GM12878 (cell line): ENCODE data around the gene CSNK1G1. TPM values are rescaled to one million over a fixed set of nuclear protein-coding genes. Genes with fewer than 3 reads are reported as not detected.

Experiments used
- ATAC-seq: fragments of 200-7000 bp; cut with Tn5 transposase; 3 replicates; pipeline ENCODE4 v1.9.1; 2020; ENCODE audit warnings: mild to moderate bottlenecking, moderate library complexity
- BruUV-seq: library from RNA; stranded (reverse); fragments of 400-500 nt; replicated peaks from 2 replicates; lab custom pipeline; 2021; lab: Mats Ljungman, UMichigan
- CTCF ChIA-PET: fragments of 300-600 bp; sonication (Branson Sonifier 250); formaldehyde crosslinking; extraction: SDS; loops from one replicate; lab custom pipeline; 2021; ENCODE audit warnings: inconsistent platforms; lab: Yijun Ruan, JAX
- POLR2A ChIA-PET: fragments of 350-600 bp; formaldehyde crosslinking; extraction: SDS; loops from one replicate; lab custom pipeline; 2021; ENCODE audit warnings: inconsistent platforms; lab: Charles Lee
- RAD21 ChIA-PET: fragments of 300-600 bp; sonication (Branson Sonifier 250); formaldehyde crosslinking; loops from one replicate; lab custom pipeline; 2023; ENCODE audit warnings: antibody characterized with exemption; ENCODE audit not compliant: unreplicated experiment; lab: Charles Lee
- SMC1A ChIA-PET: fragments of 300-600 bp; sonication (Branson Sonifier 250); formaldehyde crosslinking; loops from one replicate; lab custom pipeline; 2023; ENCODE audit not compliant: unreplicated experiment, uncharacterized antibody; lab: Charles Lee
- DNase-seq: peaks from one replicate; pipeline ENCODE4 v3.0.0-alpha.2; 2011; ENCODE audit warnings: low read depth, low spot score
- FAIRE-seq: peaks from 3 replicates; lab custom pipeline; 2011; peaks lifted over from hg19 to GRCh38; lab: Jason Lieb, UNC
- H2AFZ ChIP-seq: 2 replicates; pipeline ENCODE4 v1.6.0; 2011; ENCODE audit warnings: low read depth, low read length, control low read depth; ENCODE audit not compliant: control insufficient read depth
- H3K27ac ChIP-seq: 2 replicates; pipeline ENCODE4 v1.5.1; 2011; ENCODE audit warnings: control low read depth; ENCODE audit not compliant: control insufficient read depth, insufficient read depth
- H3K27me3 ChIP-seq, 2 experiments: replicated peaks in 1 of 2; 2 replicates each; pipeline versions ENCODE4 v1.6.0 to v1.6.1; 2011; ENCODE audit warnings: low read length in 1 of 2; ENCODE audit not compliant: control insufficient read depth in 2 of 2, insufficient read depth in 2 of 2
- H3K36me3 ChIP-seq, 2 experiments: 2 replicates each; pipeline ENCODE4 v1.5.1; 2011; ENCODE audit warnings: low read length in 1 of 2; ENCODE audit not compliant: control insufficient read depth in 2 of 2, insufficient read depth in 2 of 2
- H3K4me1 ChIP-seq: 2 replicates; pipeline ENCODE4 v1.6.1; 2011; ENCODE audit warnings: mild to moderate bottlenecking, low read length, moderate library complexity, mixed read lengths; ENCODE audit not compliant: control insufficient read depth, insufficient read depth
- H3K4me2 ChIP-seq: 2 replicates; pipeline ENCODE4 v1.6.0; 2011; ENCODE audit warnings: control low read depth; ENCODE audit not compliant: control insufficient read depth, insufficient read depth
- H3K4me3 ChIP-seq: fragments of 200-600 bp; sonication (generic); 2 replicates; pipeline ENCODE4 v1.5.1; 2016
- H3K79me2 ChIP-seq: 2 replicates; pipeline ENCODE4 v1.6.0; 2011; ENCODE audit warnings: low read length; ENCODE audit not compliant: control insufficient read depth, insufficient read depth
- H3K9ac ChIP-seq: 2 replicates; pipeline ENCODE4 v1.8.0; 2011; ENCODE audit warnings: low read length, control low read depth, mixed read lengths; ENCODE audit not compliant: control insufficient read depth, insufficient read depth
- H3K9me3 ChIP-seq: replicated peaks from 3 replicates; pipeline ENCODE4 v1.5.1; 2011; ENCODE audit warnings: mild to moderate bottlenecking, low read length; ENCODE audit not compliant: control insufficient read depth, insufficient read depth
- H4K20me1 ChIP-seq: 2 replicates; pipeline ENCODE4 v1.6.0; 2011; ENCODE audit not compliant: control insufficient read depth, insufficient read depth
- CBX3 ChIP-seq: fragments of 200-600 bp; sonication (generic); IDR thresholded peaks from 2 replicates; pipeline ENCODE4 v1.6.1; 2016; ENCODE audit warnings: low read depth, borderline replicate concordance
- LARP7 ChIP-seq: fragments of 450-650 bp; IDR thresholded peaks from 2 replicates; pipeline ENCODE4 v1.6.1; 2017; ENCODE audit warnings: mild to moderate bottlenecking
- POLR2AphosphoS2 ChIP-seq: IDR thresholded peaks from 2 replicates; pipeline ENCODE4 v1.6.1; 2011; ENCODE audit warnings: low read depth, mild to moderate bottlenecking, low read length, improper control_type of control experiment, moderate library complexity
- SMARCA5 ChIP-seq: fragments of 450-650 bp; IDR thresholded peaks from 2 replicates; pipeline ENCODE4 v1.6.1; 2017; ENCODE audit warnings: mild to moderate bottlenecking
- SPI1 ChIP-seq: IDR thresholded peaks from 2 replicates; pipeline ENCODE4 v1.6.1; 2011; ENCODE audit warnings: low read depth, mild to moderate bottlenecking, low read length, moderate library complexity, borderline replicate concordance; ENCODE audit not compliant: insufficient read depth
- SREBF2 ChIP-seq: IDR thresholded peaks from 2 replicates; pipeline ENCODE4 v1.6.1; 2012; ENCODE audit warnings: mild to moderate bottlenecking, low read length
- STAT3 ChIP-seq: IDR thresholded peaks from 2 replicates; pipeline ENCODE4 v1.6.1; 2011; ENCODE audit warnings: low read depth, low read length, improper control_type of control experiment
- TCF7 ChIP-seq: IDR thresholded peaks from 2 replicates; pipeline ENCODE4 v1.6.1; 2014; ENCODE audit warnings: antibody characterized with exemption, borderline replicate concordance
- WGBS: methylation state at CpG from one replicate; pipeline ENCODE4 v1.1.6; 2016; ENCODE audit warnings: low lambda C conversion rate; ENCODE audit not compliant: insufficient replicate concordance, insufficient coverage; ENCODE audit errors: missing lambda C conversion rate; 5-methylcytosine and 5-hydroxymethylcytosine counted together
- in situ Hi-C: fragments of 300-500 bp; cut with MboI; formaldehyde crosslinking; loops from 9 replicates; pipeline ENCODE4 v1.14.3; 2018; ENCODE audit warnings: mixed read lengths
- intact Hi-C: fragments of 100-400 bp; cut with micrococcal nuclease; formaldehyde crosslinking; loops from one replicate; pipeline ENCODE4 v1.14.2; 2022; ENCODE audit not compliant: unreplicated experiment
- polyA plus RNA-seq, 11 experiments: library from polyadenylated mRNA; depleted of rRNA in 4 of 11; unstranded in 6 of 11; stranded (reverse) in 5 of 11; fragments of >200 nt; fragmentation: Nextera tagmentation in 4 of 11; fragmentation: Illumina TruSeq in 1 of 11; extraction: Ambion mirVana in 4 of 11; extraction: Trizol in 1 of 11; gene quantifications; 1 replicate in 1 of 11; 2 replicates in 10 of 11; pipeline versions ENCODE4 v1.2.1 to v1.2.3, GENCODE V29; 2011 to 2016; ENCODE audit warnings: inconsistent platforms in 2 of 11, missing spikeins in 2 of 11, low read depth in 1 of 11
- total RNA-seq, 4 experiments: library from RNA; depleted of rRNA in 3 of 4; stranded (reverse); fragments of >200 nt in 3 of 4; fragmentation: Illumina TruSeq in 1 of 4; extraction: Trizol in 1 of 4; gene quantifications; 2 replicates each; pipeline versions ENCODE4 v1.2.1 to v1.2.3, GENCODE V29; 2013 to 2021
- TF ChIP-seq, protein P1 (sequence below): fragments of 450-650 bp; IDR thresholded peaks from 2 replicates; pipeline ENCODE4 v1.6.1; 2016; ENCODE audit warnings: mild to moderate bottlenecking, moderate library complexity, borderline replicate concordance
- TF ChIP-seq, protein P2 (sequence below): fragments of 450-650 bp; IDR thresholded peaks from 2 replicates; pipeline ENCODE4 v1.6.1; 2017; ENCODE audit warnings: antibody characterized with exemption, mild to moderate bottlenecking, moderate library complexity
- TF ChIP-seq, protein P3 (sequence below): IDR thresholded peaks from 2 replicates; pipeline ENCODE4 v1.6.1; 2012; ENCODE audit warnings: low read depth, low read length, improper control_type of control experiment

The CSNK1G1 gene
- total and polyA plus RNA-seq, 10 of the 15 experiments (the other 5 are each of a cell fraction or from before 2014, with no cell fraction given) = 6.1 to 23.4 (median 15.3) TPM

DNA sequence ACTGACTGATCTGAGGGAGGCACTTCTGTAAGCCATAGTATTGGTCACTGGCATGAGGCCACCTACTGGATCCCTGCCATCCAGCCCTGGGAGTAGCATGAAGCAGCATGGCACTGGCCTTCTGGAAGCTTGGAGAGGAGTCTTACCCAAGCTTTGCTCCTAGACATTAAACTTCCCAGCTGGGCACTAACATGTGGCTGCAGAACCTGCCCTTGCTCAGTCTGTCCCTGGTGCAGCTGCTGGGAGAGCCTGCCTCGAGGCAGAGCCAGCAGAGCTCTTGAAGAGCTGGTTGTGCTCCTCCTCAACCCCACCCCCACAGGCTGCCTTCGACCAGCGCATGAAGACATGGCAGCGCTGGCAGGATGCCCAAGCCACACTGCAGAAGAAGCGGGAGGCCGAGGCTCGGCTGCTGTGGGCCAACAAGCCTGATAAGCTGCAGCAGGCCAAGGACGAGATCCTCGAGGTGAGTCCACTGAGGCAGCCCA is 221.6 kb downstream of the CSNK1G1 start (continued):
- TF ChIP-seq, protein P1, sequence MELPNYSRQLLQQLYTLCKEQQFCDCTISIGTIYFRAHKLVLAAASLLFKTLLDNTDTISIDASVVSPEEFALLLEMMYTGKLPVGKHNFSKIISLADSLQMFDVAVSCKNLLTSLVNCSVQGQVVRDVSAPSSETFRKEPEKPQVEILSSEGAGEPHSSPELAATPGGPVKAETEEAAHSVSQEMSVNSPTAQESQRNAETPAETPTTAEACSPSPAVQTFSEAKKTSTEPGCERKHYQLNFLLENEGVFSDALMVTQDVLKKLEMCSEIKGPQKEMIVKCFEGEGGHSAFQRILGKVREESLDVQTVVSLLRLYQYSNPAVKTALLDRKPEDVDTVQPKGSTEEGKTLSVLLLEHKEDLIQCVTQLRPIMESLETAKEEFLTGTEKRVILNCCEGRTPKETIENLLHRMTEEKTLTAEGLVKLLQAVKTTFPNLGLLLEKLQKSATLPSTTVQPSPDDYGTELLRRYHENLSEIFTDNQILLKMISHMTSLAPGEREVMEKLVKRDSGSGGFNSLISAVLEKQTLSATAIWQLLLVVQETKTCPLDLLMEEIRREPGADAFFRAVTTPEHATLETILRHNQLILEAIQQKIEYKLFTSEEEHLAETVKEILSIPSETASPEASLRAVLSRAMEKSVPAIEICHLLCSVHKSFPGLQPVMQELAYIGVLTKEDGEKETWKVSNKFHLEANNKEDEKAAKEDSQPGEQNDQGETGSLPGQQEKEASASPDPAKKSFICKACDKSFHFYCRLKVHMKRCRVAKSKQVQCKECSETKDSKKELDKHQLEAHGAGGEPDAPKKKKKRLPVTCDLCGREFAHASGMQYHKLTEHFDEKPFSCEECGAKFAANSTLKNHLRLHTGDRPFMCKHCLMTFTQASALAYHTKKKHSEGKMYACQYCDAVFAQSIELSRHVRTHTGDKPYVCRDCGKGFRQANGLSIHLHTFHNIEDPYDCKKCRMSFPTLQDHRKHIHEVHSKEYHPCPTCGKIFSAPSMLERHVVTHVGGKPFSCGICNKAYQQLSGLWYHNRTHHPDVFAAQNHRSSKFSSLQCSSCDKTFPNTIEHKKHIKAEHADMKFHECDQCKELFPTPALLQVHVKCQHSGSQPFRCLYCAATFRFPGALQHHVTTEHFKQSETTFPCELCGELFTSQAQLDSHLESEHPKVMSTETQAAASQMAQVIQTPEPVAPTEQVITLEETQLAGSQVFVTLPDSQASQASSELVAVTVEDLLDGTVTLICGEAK = no peak

DNA sequence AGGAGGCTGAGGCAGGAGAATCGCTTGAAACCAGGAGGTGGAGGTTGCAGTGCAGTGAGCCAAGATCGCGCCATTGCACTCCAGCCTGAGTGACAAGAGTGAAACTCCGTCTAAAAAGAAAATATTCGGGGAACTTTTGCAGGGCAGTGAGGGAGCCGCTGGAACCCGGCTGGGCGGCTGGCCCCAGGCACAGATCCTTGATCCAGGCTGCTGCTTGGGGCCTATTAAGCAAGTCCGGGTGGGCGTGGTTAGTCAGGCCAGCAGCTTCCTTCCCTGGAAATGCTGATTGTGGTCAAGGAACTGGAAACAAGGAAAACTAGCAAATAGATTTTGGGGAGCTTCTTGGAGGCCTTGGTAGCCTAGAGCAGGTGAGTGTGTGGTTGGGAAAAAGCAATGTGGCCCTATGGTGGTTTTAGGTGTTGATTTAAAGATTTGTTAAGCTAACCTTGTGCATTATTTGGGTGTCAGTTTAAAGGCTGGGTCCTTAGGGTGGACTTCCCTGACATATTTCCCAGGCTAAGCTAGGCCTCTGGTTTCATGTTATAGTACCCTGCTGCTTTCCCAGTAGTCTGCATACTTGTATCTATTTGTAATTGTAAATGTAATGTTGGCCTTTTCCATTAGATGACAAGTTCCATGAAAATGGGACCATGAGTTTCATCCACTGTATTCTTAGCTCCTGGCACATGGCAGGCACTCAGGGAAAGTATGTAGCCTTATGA is 222.2 kb downstream of the CSNK1G1 start:
- CTCF ChIA-PET = interaction anchor here (0.5 to 0.9 kb wide), 4 partner anchors 11 to 98 kb away, joined by 3 read pairs; no protein-coding TSS in a partner anchor
- TF ChIP-seq SMARCA5 (no peak), SREBF2 (no peak), POLR2AphosphoS2 (no peak), CBX3 (no peak), STAT3 (no peak), TCF7 (no peak), SPI1 (no peak), LARP7 (no peak)
- TF ChIP-seq, protein P2, sequence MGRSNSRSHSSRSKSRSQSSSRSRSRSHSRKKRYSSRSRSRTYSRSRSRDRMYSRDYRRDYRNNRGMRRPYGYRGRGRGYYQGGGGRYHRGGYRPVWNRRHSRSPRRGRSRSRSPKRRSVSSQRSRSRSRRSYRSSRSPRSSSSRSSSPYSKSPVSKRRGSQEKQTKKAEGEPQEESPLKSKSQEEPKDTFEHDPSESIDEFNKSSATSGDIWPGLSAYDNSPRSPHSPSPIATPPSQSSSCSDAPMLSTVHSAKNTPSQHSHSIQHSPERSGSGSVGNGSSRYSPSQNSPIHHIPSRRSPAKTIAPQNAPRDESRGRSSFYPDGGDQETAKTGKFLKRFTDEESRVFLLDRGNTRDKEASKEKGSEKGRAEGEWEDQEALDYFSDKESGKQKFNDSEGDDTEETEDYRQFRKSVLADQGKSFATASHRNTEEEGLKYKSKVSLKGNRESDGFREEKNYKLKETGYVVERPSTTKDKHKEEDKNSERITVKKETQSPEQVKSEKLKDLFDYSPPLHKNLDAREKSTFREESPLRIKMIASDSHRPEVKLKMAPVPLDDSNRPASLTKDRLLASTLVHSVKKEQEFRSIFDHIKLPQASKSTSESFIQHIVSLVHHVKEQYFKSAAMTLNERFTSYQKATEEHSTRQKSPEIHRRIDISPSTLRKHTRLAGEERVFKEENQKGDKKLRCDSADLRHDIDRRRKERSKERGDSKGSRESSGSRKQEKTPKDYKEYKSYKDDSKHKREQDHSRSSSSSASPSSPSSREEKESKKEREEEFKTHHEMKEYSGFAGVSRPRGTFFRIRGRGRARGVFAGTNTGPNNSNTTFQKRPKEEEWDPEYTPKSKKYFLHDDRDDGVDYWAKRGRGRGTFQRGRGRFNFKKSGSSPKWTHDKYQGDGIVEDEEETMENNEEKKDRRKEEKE = no peak
- TF ChIP-seq, protein P3, sequence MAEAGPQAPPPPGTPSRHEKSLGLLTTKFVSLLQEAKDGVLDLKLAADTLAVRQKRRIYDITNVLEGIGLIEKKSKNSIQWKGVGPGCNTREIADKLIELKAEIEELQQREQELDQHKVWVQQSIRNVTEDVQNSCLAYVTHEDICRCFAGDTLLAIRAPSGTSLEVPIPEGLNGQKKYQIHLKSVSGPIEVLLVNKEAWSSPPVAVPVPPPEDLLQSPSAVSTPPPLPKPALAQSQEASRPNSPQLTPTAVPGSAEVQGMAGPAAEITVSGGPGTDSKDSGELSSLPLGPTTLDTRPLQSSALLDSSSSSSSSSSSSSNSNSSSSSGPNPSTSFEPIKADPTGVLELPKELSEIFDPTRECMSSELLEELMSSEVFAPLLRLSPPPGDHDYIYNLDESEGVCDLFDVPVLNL = no peak

More for the DNA sequence above, 222.2 kb downstream of the CSNK1G1 start:
- H3K27ac ChIP-seq = no peak overlapping the region
- intact Hi-C loops (no loop called here), in situ Hi-C loops (no loop called here)
- peaks cover 44 to 53% of the 10 kb centered on the region in 2 experiments for H3K36me3 ChIP-seq
- no peak overlapping the region for H3K9ac ChIP-seq
- H3K27me3 ChIP-seq = no peaks in the 10 kb centered on the region
- H3K4me2 ChIP-seq = no peak overlapping the region
- no TSS peak for BruUV-seq
- no peaks in the 10 kb centered on the region for H3K9me3 ChIP-seq
- no peaks in the 10 kb centered on the region for H3K79me2 ChIP-seq
- RAD21 ChIA-PET = no interaction called here
- POLR2A ChIA-PET = no interaction called here
- ATAC-seq (no peak), DNase-seq (no peak), FAIRE-seq (no peak)
- 96% methylated on average over 10 of the region's 10 CpGs for WGBS
- H4K20me1 ChIP-seq = no peaks in the 10 kb centered on the region
- H3K4me1 ChIP-seq = no peaks in the 10 kb centered on the region
- no peak overlapping the region for H3K4me3 ChIP-seq
- H2AFZ ChIP-seq = no peak overlapping the region
- SMC1A ChIA-PET = no interaction called here
